Subcutaneous abdominal adipose tissue (tissue), 5 donors: ENCODE measurements around the gene PLA2G12A.
"Not testable (repeated sequence)": the region's sequence is repeated elsewhere in the genome, so short reads cannot be mapped to it uniquely, and the experiment has no call there.

Experiments
- H3K27ac ChIP-seq: one replicate; pipeline ENCODE4 v1.7.0; 2013; ENCODE audit warnings: low read depth, mild to moderate bottlenecking, inconsistent platforms, low read length, moderate library complexity
- H3K27me3 ChIP-seq, 5 donors: one replicate each; pipeline ENCODE4 v1.7.0; 2013; ENCODE audit warnings: low read length in 5 of 5, inconsistent platforms in 1 of 5; ENCODE audit not compliant: control insufficient read depth in 5 of 5, insufficient read depth in 4 of 5
- H3K36me3 ChIP-seq, 5 donors: one replicate each; pipeline ENCODE4 v1.7.0; 2013; ENCODE audit warnings: low read length in 5 of 5; ENCODE audit not compliant: control insufficient read depth in 5 of 5, insufficient read depth in 5 of 5
- H3K4me1 ChIP-seq, 5 donors: one replicate each; pipeline ENCODE4 v1.7.0; 2013; ENCODE audit warnings: low read length in 5 of 5, mild to moderate bottlenecking in 3 of 5, moderate library complexity in 1 of 5; ENCODE audit not compliant: control insufficient read depth in 5 of 5, insufficient read depth in 5 of 5
- H3K4me3 ChIP-seq, 5 donors: one replicate each; pipeline ENCODE4 v1.7.0; 2013; ENCODE audit warnings: low read length in 5 of 5, low read depth in 1 of 5
- H3K9ac ChIP-seq, 5 donors: one replicate each; pipeline ENCODE4 v1.7.0; 2013; ENCODE audit warnings: low read length in 5 of 5, mild to moderate bottlenecking in 4 of 5, moderate library complexity in 3 of 5
- H3K9me3 ChIP-seq, 5 donors: one replicate each; pipeline ENCODE4 v1.7.0; 2013; ENCODE audit warnings: low read length in 5 of 5; ENCODE audit not compliant: control insufficient read depth in 5 of 5
- donor health status: healthy.
- donor health status: healthy.
- donor health status: healthy.
- donor health status: healthy.
- donor health status: healthy.

The PLA2G12A gene

DNA sequence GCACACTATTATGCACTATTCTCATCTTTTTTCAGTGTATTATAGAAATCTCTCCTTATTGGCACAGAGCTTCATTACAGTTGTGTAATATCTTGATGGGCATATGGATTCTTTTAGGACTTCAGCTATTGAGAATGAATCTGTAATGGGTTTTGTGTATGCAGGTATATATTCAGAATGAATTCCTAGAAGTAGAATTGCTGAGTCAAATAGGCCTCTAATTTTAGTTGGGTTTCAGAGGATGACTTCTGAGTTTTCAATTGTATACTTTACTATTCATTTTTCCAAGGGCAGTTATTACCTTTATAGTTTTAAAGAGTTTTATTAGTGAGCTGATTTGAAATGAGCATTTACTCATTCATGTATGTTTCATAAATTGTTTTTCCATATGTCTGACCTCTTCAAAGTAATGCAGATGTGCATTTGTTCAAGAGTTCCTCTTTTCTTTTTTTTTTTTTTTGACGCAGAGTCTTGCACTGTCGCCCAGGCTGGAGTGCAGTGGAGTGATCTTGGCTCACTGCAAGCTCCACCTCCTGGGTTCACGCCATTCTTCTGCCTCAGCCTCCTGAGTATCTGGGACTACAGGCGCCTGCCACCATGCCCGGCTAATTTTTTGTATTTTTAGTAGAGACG is 46.1 kb downstream of the PLA2G12A start:
- H3K36me3 ChIP-seq: peaks cover 7 to 18% (median 13%) of the 10 kb centered on the region in 5 donors
- no peak overlapping the region for H3K27ac ChIP-seq
- H3K9me3 ChIP-seq: no peaks in the 10 kb centered on the region

DNA sequence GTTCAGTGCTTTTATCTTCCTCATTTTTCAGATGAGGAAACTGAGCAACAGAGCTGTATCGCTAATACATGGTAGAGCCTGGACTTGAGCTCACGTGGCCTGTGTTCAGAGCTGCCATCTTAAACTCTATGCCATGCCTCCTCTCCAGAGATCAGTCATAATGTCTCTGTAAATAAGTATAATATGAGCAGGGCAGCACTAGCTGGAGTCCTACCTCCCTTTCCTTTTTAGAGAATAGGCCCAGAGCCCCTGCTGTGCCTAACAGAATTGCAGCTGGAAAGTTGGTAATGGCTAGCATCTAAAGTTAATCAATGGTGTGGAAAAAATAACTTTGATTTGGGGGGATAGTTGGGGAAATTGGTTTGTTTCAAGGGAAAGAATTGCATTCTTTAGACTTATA is 47.0 kb downstream of the PLA2G12A start:
- Histone ChIP-seq H3K9me3 (no peaks in the 10 kb centered on the region), H3K4me3 (no peak overlapping the region), H3K36me3 (peaks cover 7 to 15% (median 11%) of the 10 kb centered on the region in 5 donors), H3K4me1 (no peaks in the 10 kb centered on the region), H3K27me3 (no peaks in the 10 kb centered on the region), H3K27ac (no peak overlapping the region), H3K9ac (no peak overlapping the region)

More for the DNA sequence above, 46.1 kb downstream of the PLA2G12A start:
- no peak overlapping the region for H3K9ac ChIP-seq
- no peak overlapping the region for H3K4me3 ChIP-seq
- no peaks in the 10 kb centered on the region for H3K4me1 ChIP-seq
- no peaks in the 10 kb centered on the region for H3K27me3 ChIP-seq

DNA sequence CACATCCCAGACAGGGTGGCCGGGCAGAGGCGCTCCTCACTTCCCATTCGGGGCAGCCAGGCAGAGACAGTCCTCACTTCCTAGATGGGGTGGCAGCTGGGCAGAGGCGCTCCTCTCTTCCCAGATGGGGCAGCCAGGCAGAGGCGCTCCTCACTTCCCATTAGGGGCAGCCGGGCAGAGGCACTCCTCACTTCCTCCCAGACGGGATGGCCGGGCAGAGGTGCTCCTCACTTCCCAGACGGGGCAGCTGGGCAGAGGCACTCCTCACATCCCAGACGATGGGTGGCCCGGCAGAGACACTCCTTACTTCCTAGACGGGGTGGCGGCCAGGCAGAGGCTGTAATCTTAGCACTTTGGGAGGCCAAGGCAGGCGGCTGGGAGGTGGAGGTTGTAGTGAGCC is 50.9 kb downstream of the PLA2G12A start:
- not testable (repeated sequence) for H3K9ac ChIP-seq, H3K27me3 ChIP-seq, H3K36me3 ChIP-seq, H3K4me3 ChIP-seq, H3K27ac ChIP-seq, H3K4me1 ChIP-seq, H3K9me3 ChIP-seq

DNA sequence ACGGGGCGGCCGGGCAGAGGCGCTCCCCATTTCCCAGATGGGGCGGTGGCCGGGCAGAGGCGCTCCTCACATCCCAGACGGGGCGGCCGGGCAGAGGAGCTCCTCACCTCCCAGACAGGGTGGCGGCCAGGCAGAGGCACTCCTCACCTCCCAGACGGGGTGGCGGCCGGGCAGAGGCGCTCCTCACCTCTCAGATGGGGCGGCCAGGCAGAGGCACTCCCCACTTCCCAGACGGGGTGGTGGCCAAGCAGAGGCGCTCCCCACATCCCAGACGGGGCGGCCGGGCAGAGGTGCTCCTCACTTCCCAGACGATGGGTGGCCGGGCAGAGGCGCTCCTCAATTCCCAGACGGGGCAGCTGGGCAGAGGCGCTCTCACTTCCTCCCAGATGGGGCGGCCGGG is 51.4 kb downstream of the PLA2G12A start:
- not testable (repeated sequence) for H3K4me3 ChIP-seq, H3K36me3 ChIP-seq, H3K4me1 ChIP-seq

DNA sequence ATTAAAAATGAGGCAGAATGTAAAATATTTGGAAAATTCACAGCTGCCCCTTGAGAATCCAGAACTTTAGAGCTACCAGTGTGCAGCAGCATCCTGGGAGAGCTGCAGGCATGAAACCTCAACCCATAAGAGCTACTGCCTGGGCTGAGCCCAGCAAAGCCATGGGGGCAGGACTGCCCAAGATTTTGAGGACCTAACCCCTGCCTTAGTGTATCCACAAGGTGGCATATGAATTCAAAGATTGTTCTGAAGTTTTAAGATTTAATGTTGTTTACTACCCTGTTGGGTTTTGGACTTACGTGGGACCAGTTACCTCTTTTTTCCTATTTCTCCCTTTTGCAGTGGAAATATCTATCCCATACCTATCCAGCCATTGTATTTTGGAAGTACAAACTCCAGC is 53.0 kb downstream of the PLA2G12A start:
- Histone ChIP-seq H3K9ac (no peak overlapping the region), H3K9me3 (no peaks in the 10 kb centered on the region), H3K27ac (no peak overlapping the region), H3K27me3 (no peaks in the 10 kb centered on the region), H3K4me3 (no peak overlapping the region), H3K36me3 (no peaks in the 10 kb centered on the region), H3K4me1 (no peaks in the 10 kb centered on the region)

More for the DNA sequence above, 51.4 kb downstream of the PLA2G12A start:
- not testable (repeated sequence) for H3K27ac ChIP-seq, H3K9ac ChIP-seq, H3K9me3 ChIP-seq, H3K27me3 ChIP-seq

DNA sequence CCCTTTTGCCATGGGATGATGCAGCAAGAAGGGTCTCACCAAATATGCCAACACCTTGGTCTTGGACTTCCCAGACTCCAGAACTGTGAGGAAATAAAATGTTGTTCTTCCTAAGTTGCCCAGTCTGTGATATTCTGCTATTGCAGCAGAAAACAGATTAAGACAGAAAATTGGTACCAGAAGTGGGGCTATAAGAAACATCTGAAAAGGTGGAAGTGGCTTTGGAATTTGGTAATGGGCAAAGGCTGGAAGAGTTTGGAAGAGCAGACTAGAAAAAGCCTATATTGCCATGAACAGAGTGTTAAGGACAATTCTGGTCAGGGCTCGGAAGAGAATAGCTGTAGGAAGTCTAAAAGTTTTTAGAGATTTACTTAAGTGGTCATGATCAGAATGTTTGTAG is 54.0 kb downstream of the PLA2G12A start:
- H3K36me3 ChIP-seq: no peaks in the 10 kb centered on the region
- no peak overlapping the region for H3K9ac ChIP-seq
- H3K4me1 ChIP-seq: no peaks in the 10 kb centered on the region
- no peak overlapping the region for H3K27ac ChIP-seq
- H3K9me3 ChIP-seq: peaks cover 0 to 3% (median 0%) of the 10 kb centered on the region in 5 donors
- no peaks in the 10 kb centered on the region for H3K27me3 ChIP-seq
- H3K4me3 ChIP-seq: no peak overlapping the region

DNA sequence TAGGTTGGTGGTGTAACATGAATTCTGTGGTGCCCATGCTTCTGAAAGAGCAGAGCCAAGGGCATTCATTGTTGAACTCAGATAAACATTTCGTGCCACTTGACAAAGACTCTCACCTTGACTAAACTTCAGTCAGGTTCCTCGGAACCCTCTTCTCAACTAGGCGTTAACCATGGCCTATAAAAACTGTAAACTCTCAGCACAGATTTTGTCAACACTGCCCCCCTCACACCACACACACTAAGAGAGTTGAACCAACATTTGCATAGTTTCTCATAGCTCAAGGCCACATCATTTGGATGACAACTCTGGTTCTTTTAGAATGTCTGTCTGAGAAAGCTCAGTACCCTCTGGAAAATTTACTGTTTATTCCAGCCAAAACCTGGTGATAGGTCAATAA is 54.7 kb downstream of the PLA2G12A start:
- Histone ChIP-seq H3K4me3 (no peak overlapping the region), H3K36me3 (no peaks in the 10 kb centered on the region), H3K4me1 (no peaks in the 10 kb centered on the region), H3K9ac (no peak overlapping the region), H3K27me3 (no peaks in the 10 kb centered on the region), H3K9me3 (peaks cover 0 to 3% (median 0%) of the 10 kb centered on the region in 5 donors), H3K27ac (no peak overlapping the region)

DNA sequence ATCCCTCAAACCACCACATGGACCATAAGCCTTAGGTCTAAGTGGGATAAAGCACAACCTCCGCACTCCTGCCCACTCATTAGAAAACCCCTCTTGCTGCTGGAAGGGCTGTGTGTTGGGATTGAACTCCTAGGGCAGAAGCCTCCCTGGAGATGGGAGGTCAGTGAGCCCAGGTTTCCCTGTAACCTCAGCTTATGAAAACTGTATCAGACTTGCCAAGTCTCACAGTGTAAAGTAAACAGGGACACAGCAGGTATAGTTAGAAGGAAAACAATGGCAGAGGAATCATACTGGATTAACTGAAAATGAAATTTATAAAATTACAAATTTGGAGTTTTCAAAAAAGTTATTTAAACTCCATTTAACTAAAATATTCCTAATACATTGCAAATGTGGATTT is 56.6 kb downstream of the PLA2G12A start:
- H3K36me3 ChIP-seq: no peaks in the 10 kb centered on the region
- no peak overlapping the region for H3K27ac ChIP-seq
- no peaks in the 10 kb centered on the region for H3K4me1 ChIP-seq
- H3K9ac ChIP-seq: no peak overlapping the region
- no peak overlapping the region for H3K4me3 ChIP-seq
- no peaks in the 10 kb centered on the region for H3K27me3 ChIP-seq
- H3K9me3 ChIP-seq: peaks cover 0 to 3% (median 0%) of the 10 kb centered on the region in 5 donors

DNA sequence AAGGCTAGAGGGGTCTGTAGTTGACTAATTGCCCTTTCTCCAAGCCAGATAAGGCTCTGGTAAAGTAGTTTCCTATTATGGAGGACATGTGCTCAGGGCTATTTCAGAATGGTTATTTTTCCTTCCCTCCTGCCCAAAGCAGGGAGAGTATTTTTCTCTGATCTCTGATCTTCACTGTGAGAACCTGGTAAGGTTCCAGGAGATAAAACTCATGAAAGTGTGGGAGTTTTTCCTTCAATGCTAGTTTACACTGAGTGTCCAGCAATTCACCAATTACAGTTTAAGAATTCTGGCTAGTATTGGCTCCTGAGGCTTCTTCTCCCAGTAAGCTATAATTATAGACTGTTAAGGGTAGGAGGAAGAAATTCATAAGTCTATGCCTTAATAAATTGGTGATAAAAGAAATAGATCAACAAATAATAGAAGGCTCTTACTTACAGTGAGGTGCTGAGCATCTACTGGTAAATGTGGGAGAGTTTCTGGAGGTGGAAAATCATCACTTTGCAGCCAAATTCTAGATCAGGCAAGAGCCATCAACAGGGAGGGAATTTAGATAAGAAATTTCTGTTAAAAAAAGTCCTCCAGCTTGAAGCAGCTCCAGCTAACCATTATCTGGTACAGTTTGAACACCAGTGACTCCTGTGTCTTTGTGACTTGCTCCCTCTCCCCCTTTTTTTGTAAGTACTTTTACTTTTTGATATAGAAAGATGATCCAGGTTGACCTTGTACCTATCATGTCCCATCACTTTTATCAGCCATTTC is 57.5 kb downstream of the PLA2G12A start:
- Histone ChIP-seq H3K4me1 (no peaks in the 10 kb centered on the region), H3K27me3 (no peaks in the 10 kb centered on the region), H3K9ac (no peak overlapping the region), H3K36me3 (no peaks in the 10 kb centered on the region), H3K9me3 (peaks cover 0 to 3% (median 0%) of the 10 kb centered on the region in 5 donors), H3K4me3 (no peak overlapping the region), H3K27ac (no peak overlapping the region)

DNA sequence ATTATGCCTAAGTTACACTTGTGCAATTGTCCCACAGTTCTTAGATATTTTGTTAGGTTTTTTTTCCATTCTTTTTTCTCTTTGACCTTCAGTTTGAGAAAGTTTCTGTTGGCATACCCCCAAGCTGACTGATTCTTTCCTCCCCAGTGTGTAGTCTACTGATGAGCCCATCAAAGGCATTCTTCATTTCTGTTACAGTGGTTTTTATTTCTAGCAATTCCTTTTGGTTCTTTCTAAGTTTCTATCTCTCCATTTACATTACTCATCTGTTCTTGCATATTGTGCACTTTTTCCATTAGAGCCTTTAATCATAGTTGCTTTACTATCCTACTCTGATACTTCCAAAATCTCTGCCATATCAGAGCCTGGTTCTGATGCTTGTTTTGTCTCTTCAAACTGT is 58.5 kb downstream of the PLA2G12A start:
- Histone ChIP-seq H3K9me3 (peaks cover 0 to 3% (median 0%) of the 10 kb centered on the region in 5 donors), H3K27ac (no peak overlapping the region), H3K9ac (no peak overlapping the region), H3K4me1 (no peaks in the 10 kb centered on the region), H3K27me3 (no peaks in the 10 kb centered on the region), H3K36me3 (no peaks in the 10 kb centered on the region), H3K4me3 (no peak overlapping the region)
